ENCODE results near the gene EBF4.
"Not testable (repeated sequence)": the region's sequence is repeated elsewhere in the genome, so short reads cannot be mapped to it uniquely, and the experiment has no call there.

GRCh38 chr20:2682040-2682439 is 10.5 kb upstream of the EBF4 start:
- TF ChIP-seq, protein P1, sequence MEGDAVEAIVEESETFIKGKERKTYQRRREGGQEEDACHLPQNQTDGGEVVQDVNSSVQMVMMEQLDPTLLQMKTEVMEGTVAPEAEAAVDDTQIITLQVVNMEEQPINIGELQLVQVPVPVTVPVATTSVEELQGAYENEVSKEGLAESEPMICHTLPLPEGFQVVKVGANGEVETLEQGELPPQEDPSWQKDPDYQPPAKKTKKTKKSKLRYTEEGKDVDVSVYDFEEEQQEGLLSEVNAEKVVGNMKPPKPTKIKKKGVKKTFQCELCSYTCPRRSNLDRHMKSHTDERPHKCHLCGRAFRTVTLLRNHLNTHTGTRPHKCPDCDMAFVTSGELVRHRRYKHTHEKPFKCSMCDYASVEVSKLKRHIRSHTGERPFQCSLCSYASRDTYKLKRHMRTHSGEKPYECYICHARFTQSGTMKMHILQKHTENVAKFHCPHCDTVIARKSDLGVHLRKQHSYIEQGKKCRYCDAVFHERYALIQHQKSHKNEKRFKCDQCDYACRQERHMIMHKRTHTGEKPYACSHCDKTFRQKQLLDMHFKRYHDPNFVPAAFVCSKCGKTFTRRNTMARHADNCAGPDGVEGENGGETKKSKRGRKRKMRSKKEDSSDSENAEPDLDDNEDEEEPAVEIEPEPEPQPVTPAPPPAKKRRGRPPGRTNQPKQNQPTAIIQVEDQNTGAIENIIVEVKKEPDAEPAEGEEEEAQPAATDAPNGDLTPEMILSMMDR (IDR thresholded peaks at IDR 0.05): not testable (repeated sequence)
- TF ChIP-seq EZH2 (IDR thresholded peaks at IDR 0.05; ENCODE audit: borderline replicate concordance, insufficient read depth, low read depth, low read length, poor library complexity, severe bottlenecking): not testable (repeated sequence)
